ENCODE measurements around the gene ZDHHC14.

Gene ZDHHC14

GRCh38 chr6:157518397-157519250 is 137.6 kb downstream of the ZDHHC14 start:
- TF ChIP-seq CTCF (IDR thresholded peaks at IDR 0.05; ENCODE audit: low read depth, low read length, missing control alignments): no peak
- H3K4me3 ChIP-seq (replicated peaks; ENCODE audit: low read depth, low read length): no peak overlapping the region
- peak; percentile 30 for DNase-seq (ENCODE audit: extremely low read depth, low read depth)

DNA sequence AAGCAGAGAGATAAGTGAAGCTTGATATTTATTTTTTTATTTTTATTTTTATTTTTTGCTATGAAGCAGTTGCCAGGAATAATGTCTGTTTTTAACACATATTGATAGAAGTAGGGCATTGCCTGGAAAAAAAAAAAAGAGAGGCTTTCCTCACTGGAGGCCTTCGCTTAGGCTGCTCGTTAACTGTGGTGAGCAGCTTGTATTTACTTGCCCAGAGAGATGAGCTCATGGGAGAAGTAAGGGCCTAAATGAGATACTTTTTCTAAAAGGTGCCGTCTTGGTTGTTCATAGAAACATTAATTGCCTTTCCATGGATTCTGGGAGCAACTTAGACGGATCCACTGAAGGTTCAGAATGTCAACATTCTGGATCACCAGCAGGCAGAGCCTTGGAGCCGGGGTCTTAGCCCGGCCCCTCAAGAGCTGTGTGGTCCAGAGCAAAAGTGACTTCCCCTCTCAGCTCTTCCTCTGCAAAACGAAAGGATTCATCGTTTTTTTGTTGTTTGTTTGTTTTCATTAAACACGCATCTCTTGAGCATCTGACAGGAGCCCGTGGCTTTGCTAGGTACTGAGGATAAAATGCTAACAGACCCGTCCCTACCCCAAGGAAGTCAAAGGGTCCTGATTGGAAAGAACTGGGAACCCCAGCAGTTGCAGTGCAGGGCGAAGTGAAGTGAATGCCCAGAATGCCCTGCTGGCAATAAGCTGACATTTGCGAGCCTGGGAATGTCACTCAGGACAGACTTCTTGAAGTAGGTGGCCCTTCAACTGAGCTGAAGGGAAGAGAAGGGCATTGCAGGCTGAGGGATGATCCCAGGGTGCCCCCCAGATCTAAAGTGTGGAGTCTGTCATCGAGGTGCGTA is 138.5 kb downstream of the ZDHHC14 start:
- H3K4me3 ChIP-seq (replicated peaks; ENCODE audit: low read depth, low read length): no peak overlapping the region
- no peak for TF ChIP-seq CTCF (IDR thresholded peaks at IDR 0.05; ENCODE audit: low read depth, low read length, missing control alignments)
- DNase-seq (ENCODE audit: extremely low read depth, low read depth): no peak

DNA sequence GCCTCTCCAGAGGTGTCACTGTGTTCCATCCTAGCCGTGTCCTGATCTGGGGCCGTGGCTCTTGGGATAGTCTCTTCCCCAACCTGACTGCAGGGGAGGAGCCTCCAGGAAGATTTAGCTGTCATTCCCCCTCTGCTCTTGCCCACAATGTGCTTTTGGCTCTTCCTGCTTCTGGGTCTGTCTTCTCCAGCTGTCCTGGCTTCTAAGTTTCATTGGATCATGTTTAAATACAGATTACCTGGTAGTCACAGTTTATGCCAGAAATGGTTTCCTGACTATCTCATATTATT is 139.1 kb downstream of the ZDHHC14 start:
- H3K4me3 ChIP-seq (replicated peaks; ENCODE audit: low read depth, low read length): no peak overlapping the region
- DNase-seq (ENCODE audit: extremely low read depth, low read depth): no peak
- TF ChIP-seq CTCF (IDR thresholded peaks at IDR 0.05; ENCODE audit: low read depth, low read length, missing control alignments): no peak

- DNase-seq (ENCODE audit: extremely low read depth, low read depth): no peak
- H3K4me3 ChIP-seq (replicated peaks; ENCODE audit: low read depth, low read length): no peak overlapping the region
- no peak for TF ChIP-seq CTCF (IDR thresholded peaks at IDR 0.05; ENCODE audit: low read depth, low read length, missing control alignments)
Observed at GRCh38 chr6:157520596-157521361, 139.8 kb downstream of the ZDHHC14 start.

DNA sequence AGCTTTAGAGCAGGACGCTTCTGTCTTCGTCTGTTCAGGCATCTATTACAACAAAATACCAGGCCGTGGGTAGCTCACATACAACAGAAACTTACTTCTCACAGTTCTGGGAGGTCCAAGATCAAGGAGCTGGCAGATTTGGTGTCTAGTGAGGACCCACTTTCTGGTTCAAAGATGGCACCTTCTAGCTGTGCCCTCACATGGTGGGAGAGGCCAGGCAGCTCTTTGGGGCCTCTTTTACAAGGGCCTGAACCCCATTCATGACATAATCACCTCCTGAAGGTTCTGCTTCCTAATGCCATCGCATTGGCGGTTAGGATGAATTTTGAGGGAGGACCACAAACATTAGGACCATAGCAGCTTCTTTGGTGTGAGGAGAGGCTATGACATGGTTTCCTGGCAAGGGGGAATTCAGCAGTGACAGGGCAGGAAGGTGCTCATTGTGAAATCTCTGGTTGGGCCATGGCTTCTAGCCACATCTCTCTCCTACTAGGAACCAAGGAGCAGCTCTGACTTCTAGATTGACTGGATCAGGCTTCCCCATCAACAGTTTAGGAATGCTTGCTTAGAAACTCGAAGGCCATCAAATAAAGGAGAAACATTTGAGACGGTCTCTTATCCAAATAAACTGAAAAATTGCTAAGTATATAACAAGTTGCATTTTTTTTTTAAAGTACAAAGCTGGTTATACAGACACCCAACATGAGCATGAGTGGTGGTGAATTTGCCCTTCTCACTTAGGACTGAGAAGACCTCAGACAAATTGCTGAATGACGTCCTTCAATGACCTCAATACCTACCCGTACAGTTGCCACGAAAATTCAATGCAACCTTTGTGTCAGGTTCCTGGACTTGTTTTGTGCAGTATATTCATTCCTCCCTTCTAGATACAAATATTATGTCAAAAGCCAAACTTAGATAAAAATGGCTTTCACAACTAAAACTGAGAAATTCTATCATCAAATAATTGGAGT is 140.7 kb downstream of the ZDHHC14 start:
- H3K4me3 ChIP-seq (replicated peaks; ENCODE audit: low read depth, low read length): no peak overlapping the region
- no peak for DNase-seq (ENCODE audit: extremely low read depth, low read depth)
- TF ChIP-seq CTCF (IDR thresholded peaks at IDR 0.05; ENCODE audit: low read depth, low read length, missing control alignments): no peak

DNA sequence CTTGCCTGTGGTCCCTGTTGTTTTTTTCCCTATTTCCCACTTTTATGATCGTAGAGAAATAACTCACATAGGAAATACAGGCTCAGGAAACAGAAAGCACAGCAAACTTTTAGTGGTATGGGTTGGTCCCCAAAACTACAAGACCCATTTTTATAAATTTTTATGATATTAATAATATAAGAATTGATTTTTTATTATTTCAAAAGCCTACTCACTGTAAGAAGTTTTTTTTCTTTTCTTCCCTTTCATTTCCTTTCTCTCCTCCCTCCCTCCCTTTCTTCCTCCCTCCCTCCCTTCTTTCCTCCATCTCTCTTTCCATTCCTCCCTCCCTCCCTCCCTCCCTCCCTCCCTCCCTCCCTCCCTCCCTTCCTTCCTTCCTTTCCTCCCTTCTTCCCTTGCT is 141.5 kb downstream of the ZDHHC14 start:
- no peak overlapping the region for H3K4me3 ChIP-seq (replicated peaks; ENCODE audit: low read depth, low read length)
- no peak for DNase-seq (ENCODE audit: extremely low read depth, low read depth)
- TF ChIP-seq CTCF (IDR thresholded peaks at IDR 0.05; ENCODE audit: low read depth, low read length, missing control alignments): no peak

Measured in HFF-Myc (cell line).